ENCODE measurements around the gene MANBA. TPM values are rescaled to one million over a fixed set of nuclear protein-coding genes. Genes with fewer than 3 reads are reported as not detected.

Gene MANBA
- total RNA-seq, result 26.5 and 33.0 TPM in 2 replicates

GRCh38 chr4:102760645-102761295 is at the start of gene MANBA:
MANBA (minus strand) TSS chr4:102760968; CDS start chr4:102760894, 74 bp downstream.

Other genes starting within 250 kb of the MANBA start
- gene UBE2D3, start 66.6 kb upstream of the MANBA start, total RNA-seq, result 250 and 282 TPM in 2 replicates
- 14.4 and 22.0 TPM in 2 replicates for gene CISD2, start 108.0 kb upstream of the MANBA start, total RNA-seq